GM12865 (cell line): Measurements from ENCODE around the gene TXNRD2.
A peak's percentile ranks its signal among the peaks of the same experiment; 100 is the strongest.

ENCODE experiments used
- DNase-seq: peaks from one replicate; pipeline ENCODE4 v3.0.0; 2010; ENCODE audit warnings: low read depth
- H3K4me3 ChIP-seq: 2 replicates; pipeline ENCODE4 v1.5.1; 2011; ENCODE audit warnings: mild to moderate bottlenecking, low read depth, low read length, control low read depth
- TF ChIP-seq, protein P1 (sequence below): IDR thresholded peaks from 2 replicates; pipeline ENCODE4 v1.5.1; 2011; ENCODE audit warnings: low read length, control low read depth, low read depth, inconsistent platforms; ENCODE audit not compliant: insufficient read depth; ENCODE audit errors: missing control alignments

The TXNRD2 gene

DNA sequence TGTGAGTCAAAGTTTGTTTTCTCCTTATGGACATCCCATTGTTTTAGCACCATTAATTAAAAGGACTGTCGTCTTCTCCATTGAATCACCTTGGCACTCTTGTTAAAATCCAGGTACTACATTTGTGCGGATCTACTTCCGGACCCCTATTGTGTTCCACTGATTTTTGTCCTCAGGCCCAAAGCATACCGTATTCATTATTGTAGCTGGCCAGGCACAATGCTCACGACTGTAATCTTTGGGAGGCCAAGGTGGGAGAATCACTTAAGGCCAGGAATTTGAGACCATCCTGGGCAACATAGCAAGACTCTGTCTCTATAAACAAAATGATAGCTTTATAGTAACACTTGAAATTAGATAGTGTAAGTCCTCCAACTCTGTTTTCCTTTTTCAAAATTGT, 78.0 kb downstream of the TXNRD2 start:
- DNase-seq = no peak
- no peak overlapping the region for H3K4me3 ChIP-seq
- TF ChIP-seq, protein P1, sequence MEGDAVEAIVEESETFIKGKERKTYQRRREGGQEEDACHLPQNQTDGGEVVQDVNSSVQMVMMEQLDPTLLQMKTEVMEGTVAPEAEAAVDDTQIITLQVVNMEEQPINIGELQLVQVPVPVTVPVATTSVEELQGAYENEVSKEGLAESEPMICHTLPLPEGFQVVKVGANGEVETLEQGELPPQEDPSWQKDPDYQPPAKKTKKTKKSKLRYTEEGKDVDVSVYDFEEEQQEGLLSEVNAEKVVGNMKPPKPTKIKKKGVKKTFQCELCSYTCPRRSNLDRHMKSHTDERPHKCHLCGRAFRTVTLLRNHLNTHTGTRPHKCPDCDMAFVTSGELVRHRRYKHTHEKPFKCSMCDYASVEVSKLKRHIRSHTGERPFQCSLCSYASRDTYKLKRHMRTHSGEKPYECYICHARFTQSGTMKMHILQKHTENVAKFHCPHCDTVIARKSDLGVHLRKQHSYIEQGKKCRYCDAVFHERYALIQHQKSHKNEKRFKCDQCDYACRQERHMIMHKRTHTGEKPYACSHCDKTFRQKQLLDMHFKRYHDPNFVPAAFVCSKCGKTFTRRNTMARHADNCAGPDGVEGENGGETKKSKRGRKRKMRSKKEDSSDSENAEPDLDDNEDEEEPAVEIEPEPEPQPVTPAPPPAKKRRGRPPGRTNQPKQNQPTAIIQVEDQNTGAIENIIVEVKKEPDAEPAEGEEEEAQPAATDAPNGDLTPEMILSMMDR = no peak

DNA sequence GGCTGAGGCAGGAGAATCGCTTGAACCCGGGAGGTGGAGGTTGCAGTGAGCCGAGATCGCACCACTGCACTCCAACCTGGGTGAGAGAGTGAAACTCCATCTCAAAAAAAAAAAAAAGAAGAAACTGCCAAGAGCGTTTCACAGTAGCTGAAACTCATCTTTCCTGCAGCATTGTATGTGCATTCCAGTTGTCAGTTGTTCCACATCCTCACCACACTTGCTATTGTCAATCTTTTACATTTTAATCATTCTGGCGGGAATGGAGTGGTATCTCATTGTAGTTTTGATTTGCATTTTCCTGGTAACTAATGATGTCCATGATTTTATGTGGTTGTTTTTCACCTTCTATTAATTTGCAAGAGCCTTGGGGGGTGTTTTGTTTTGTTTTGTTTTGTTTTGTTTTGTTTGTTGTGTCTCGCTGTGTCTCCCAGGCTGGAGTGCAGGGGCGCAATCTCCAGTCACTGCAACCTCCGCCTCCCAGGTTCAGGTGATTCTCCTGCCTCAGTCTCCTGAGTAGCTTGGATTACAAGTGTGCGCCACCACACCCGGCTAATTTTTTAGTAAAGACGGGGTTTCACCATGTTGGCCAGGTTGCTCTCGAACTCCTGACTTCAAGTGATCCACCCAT, 78.9 kb downstream of the TXNRD2 start:
- no peak for DNase-seq
- no peak overlapping the region for H3K4me3 ChIP-seq
- TF ChIP-seq, protein P1 = no peak

DNA sequence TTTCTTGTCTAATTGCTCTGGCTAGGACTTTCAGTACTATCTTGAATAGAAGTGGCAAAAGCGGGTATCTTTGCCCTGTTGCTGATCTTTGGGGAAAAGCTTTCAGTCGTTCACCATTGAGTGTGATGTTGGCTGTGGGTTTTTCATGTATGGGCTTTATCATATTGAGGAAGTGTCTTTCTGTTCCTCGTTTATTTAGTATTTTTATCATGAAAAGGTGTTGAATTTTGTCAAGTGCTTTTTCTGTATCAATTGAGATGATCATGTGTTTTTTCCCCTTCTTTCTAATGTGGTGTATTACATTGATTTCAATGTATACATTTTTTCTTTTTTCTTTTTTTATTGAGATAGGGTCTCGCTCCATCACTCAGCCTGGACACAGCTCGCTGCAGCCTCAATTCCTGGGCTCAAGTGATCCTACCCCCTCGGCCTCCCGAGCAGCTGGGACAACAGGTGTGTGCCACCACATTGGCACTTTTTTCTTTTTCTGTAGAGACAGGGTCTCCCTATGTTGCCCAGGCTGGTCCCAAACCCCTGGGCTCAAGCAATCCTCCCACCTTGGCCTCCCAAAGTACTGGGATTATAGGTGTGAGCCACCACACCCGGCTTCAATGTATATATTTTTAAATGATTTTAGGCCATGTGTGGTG, 81.6 kb downstream of the TXNRD2 start:
- TF ChIP-seq, protein P1 = no peak
- H3K4me3 ChIP-seq = no peak overlapping the region
- DNase-seq = no peak

DNA sequence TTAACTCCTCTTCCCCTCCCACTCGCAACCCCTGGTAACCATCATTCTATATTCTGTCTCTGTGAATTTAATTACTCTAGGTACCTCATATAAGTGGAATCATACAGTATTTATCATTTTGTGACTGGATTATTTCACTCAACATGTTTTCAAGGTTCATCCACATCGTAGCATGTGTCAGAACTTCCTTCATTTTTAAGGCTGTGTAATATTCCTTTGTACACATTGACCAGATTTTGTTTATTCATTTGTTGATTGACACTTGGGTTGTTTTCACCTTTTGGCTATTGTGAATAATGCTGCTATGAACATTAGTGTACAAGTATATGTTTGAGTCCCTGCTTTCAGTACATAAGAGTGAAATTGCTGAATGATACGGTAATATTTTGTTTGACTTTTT, 84.2 kb downstream of the TXNRD2 start:
- no peak for DNase-seq
- TF ChIP-seq, protein P1 = no peak
- H3K4me3 ChIP-seq = no peak overlapping the region

GRCh38 chr22:19855504-19856409, 85.9 kb downstream of the TXNRD2 start:
- DNase-seq = peak; percentile 88
- H3K4me3 ChIP-seq = peak overlapping the region; percentile 77
- TF ChIP-seq, protein P1 = no peak

GRCh38 chr22:19854778-19855503, 86.7 kb downstream of the TXNRD2 start, which contains the start of the genes GNB1L and RTL10:
TSS of gene GNB1L (minus strand) at chr22:19854874. CDS start at chr22:19821355, 33,519 bp downstream.
TSS of gene RTL10 (minus strand) at chr22:19854874. CDS start at chr22:19852261, 2,613 bp downstream.
- peak; percentile 98 for DNase-seq
- TF ChIP-seq, protein P1 = peak; percentile 6
- peak within 1 kb of the TSS; percentile 77 for H3K4me3 ChIP-seq
